KMS-11 (cell line): ENCODE measurements around the gene FAM83F.

Source experiments
- H2AFZ ChIP-seq: fragments of 200-600 bp; sonication (generic); 2 replicates; pipeline ENCODE4 v1.6.1; 2016; ENCODE audit warnings: antibody characterized with exemption, mixed run types, low read depth
- H3K27ac ChIP-seq: fragments of 200-600 bp; sonication (generic); 2 replicates; pipeline ENCODE4 v1.6.1; 2016; ENCODE audit warnings: mild to moderate bottlenecking, mixed run types
- H3K27me3 ChIP-seq: fragments of 200-600 bp; sonication (generic); 2 replicates; pipeline ENCODE4 v1.6.1; 2017; ENCODE audit warnings: mild to moderate bottlenecking, low read depth, mixed run types, moderate library complexity; ENCODE audit not compliant: insufficient read depth
- H3K36me3 ChIP-seq: fragments of 200-600 bp; sonication (generic); 2 replicates; pipeline ENCODE4 v1.6.1; 2017; ENCODE audit warnings: mild to moderate bottlenecking, mixed run types; ENCODE audit not compliant: insufficient read depth
- H3K4me1 ChIP-seq: fragments of 200-600 bp; sonication (generic); 2 replicates; pipeline ENCODE4 v1.6.1; 2016; ENCODE audit warnings: mild to moderate bottlenecking, low read depth, mixed run types; ENCODE audit not compliant: poor library complexity, severe bottlenecking
- H3K4me2 ChIP-seq: fragments of 200-600 bp; sonication (generic); 2 replicates; pipeline ENCODE4 v1.7.0; 2016; ENCODE audit warnings: mild to moderate bottlenecking, mixed run types
- H3K4me3 ChIP-seq: fragments of 200-600 bp; sonication (generic); IDR thresholded peaks from 2 replicates; pipeline ENCODE4 v1.6.1; 2017; ENCODE audit warnings: low read depth, low read length, mixed read lengths; ENCODE audit not compliant: insufficient read depth
- H3K79me2 ChIP-seq: fragments of 200-600 bp; sonication (generic); 2 replicates; pipeline ENCODE4 v1.6.1; 2016; ENCODE audit warnings: low read depth, mixed run types; ENCODE audit not compliant: insufficient read depth
- H3K9ac ChIP-seq: fragments of 200-600 bp; sonication (generic); 2 replicates; pipeline ENCODE4 v1.6.1; 2016; ENCODE audit warnings: mild to moderate bottlenecking, mixed run types
- H4K20me1 ChIP-seq: fragments of 200-600 bp; sonication (generic); 2 replicates; pipeline ENCODE4 v1.6.1; 2016; ENCODE audit warnings: mild to moderate bottlenecking, mixed run types; ENCODE audit not compliant: insufficient read depth
- CTCF ChIP-seq: fragments of 200-600 bp; sonication (generic); conservative IDR thresholded peaks from 2 replicates; pipeline ENCODE4 v1.6.1; 2017; ENCODE audit warnings: low read depth, mild to moderate bottlenecking, antibody characterized with exemption, low read length, moderate library complexity, mixed read lengths

FAM83F gene

GRCh38 chr22:39995393-39996252 lies 869 bp downstream of the FAM83F start:
- TF ChIP-seq CTCF = no peak
- Histone ChIP-seq H3K4me3 (no peak overlapping the region), H3K4me2 (no peak overlapping the region), H3K27me3 (peaks cover 3% of the 10 kb centered on the region; the same call in 1 of the 2 replicates), H3K4me1 (no peaks in the 10 kb centered on the region), H4K20me1 (no peaks in the 10 kb centered on the region), H3K36me3 (no peaks in the 10 kb centered on the region), H3K27ac (no peak overlapping the region), H3K79me2 (no peaks in the 10 kb centered on the region), H2AFZ (no peak overlapping the region), H3K9ac (no peak overlapping the region)

- Histone ChIP-seq H3K4me3 (no peak overlapping the region), H4K20me1 (no peaks in the 10 kb centered on the region), H3K27ac (no peak overlapping the region)
Observed at GRCh38 chr22:39996732-39997131, 2.0 kb downstream of the FAM83F start.

GRCh38 chr22:39997421-39997820 lies 2.7 kb downstream of the FAM83F start:
- no peak for TF ChIP-seq CTCF
- no peak overlapping the region for H3K4me2 ChIP-seq
- no peak overlapping the region for H3K4me3 ChIP-seq
- H3K79me2 ChIP-seq = no peaks in the 10 kb centered on the region
- no peaks in the 10 kb centered on the region for H4K20me1 ChIP-seq
- H3K4me1 ChIP-seq = no peaks in the 10 kb centered on the region
- H3K27me3 ChIP-seq = peaks cover 3% of the 10 kb centered on the region; the same call in 1 of the 2 replicates
- H3K36me3 ChIP-seq = no peaks in the 10 kb centered on the region
- H2AFZ ChIP-seq = no peak overlapping the region
- H3K9ac ChIP-seq = no peak overlapping the region
- H3K27ac ChIP-seq = no peak overlapping the region

More at GRCh38 chr22:39996732-39997131, 2.0 kb downstream of the FAM83F start:
- H3K9ac ChIP-seq = no peak overlapping the region
- no peaks in the 10 kb centered on the region for H3K79me2 ChIP-seq
- no peaks in the 10 kb centered on the region for H3K36me3 ChIP-seq
- H2AFZ ChIP-seq = no peak overlapping the region
- peaks cover 3% of the 10 kb centered on the region; the same call in 1 of the 2 replicates for H3K27me3 ChIP-seq
- no peak overlapping the region for H3K4me2 ChIP-seq
- no peaks in the 10 kb centered on the region for H3K4me1 ChIP-seq
- TF ChIP-seq CTCF = no peak

- Histone ChIP-seq H2AFZ (no peak overlapping the region), H3K36me3 (no peaks in the 10 kb centered on the region), H3K4me2 (no peak overlapping the region), H3K4me3 (no peak overlapping the region), H3K9ac (no peak overlapping the region), H3K27me3 (peaks cover 3% of the 10 kb centered on the region; the same call in 1 of the 2 replicates), H4K20me1 (no peaks in the 10 kb centered on the region), H3K27ac (no peak overlapping the region), H3K79me2 (no peaks in the 10 kb centered on the region), H3K4me1 (no peaks in the 10 kb centered on the region)
- no peak for TF ChIP-seq CTCF
Observed at GRCh38 chr22:39997939-39998726, 3.4 kb downstream of the FAM83F start.
